ENCODE data around the gene MRPL42.

- TF ChIP-seq CTCF (conservative IDR thresholded peaks at IDR 0.05): no peak
- TF ChIP-seq ZFX (IDR thresholded peaks at IDR 0.05): no peak
Observed at GRCh38 chr12:93425736-93426411, 41.4 kb upstream of the MRPL42 start.
